GM06990 (cell line): ENCODE results near the gene LRP1.
"Not testable (repeated sequence)": the region's sequence is repeated elsewhere in the genome, so short reads cannot be mapped to it uniquely, and the experiment has no call there.

Experiments
- DNase-seq: peaks from one replicate; pipeline ENCODE4 v3.0.0-alpha.2; 2011; ENCODE audit not compliant: insufficient read length; ENCODE audit errors: extremely low read depth
- H3K27me3 ChIP-seq: replicated peaks from 2 replicates; pipeline ENCODE4 v1.6.0; 2011; ENCODE audit warnings: low read length; ENCODE audit not compliant: control insufficient read depth, insufficient read depth
- H3K36me3 ChIP-seq: 2 replicates; pipeline ENCODE4 v1.5.1; 2011; ENCODE audit warnings: low read length; ENCODE audit not compliant: control insufficient read depth, insufficient read depth
- H3K4me3 ChIP-seq: replicated peaks from 2 replicates; pipeline ENCODE4 v1.5.1; 2011; ENCODE audit warnings: low read depth, mild to moderate bottlenecking, control low read depth, low read length
- TF ChIP-seq, protein P1 (sequence below): IDR thresholded peaks from 2 replicates; pipeline ENCODE4 v1.5.1; 2011; ENCODE audit warnings: low read length, control low read depth, mild to moderate bottlenecking, inconsistent platforms; ENCODE audit not compliant: insufficient read depth, poor library complexity, severe bottlenecking

The LRP1 gene

DNA sequence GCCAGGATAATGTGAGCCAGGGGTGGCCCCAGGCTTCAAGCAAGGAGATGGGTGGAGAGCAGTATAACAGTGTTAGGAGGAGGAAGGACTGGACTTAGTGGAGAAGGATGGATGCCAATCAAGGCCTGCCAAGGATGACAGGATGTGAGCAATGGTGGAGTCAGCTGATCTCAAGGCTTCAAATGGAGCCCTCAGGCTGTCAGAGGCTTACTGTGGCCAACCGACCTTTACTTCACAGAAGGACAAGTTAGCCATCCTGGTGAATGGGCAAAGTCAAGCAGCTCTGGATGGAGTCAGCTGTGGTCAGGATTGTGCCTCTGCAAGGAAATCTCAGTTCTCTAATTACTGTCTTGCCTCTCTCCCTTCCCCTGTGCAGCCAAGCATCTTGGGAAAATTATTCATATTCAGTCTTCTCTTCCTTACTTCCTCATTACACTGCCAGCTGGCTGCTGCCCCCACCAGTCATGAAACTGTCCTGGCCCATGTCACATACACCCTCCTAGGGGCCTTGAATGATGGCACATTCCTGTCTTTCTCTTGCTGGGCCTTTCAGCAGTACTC lies 9.5 kb upstream of the LRP1 start:
- DNase-seq = no peak
- Histone ChIP-seq H3K27me3 (no peaks in the 10 kb centered on the region), H3K36me3 (no peaks in the 10 kb centered on the region), H3K4me3 (no peak overlapping the region)
- TF ChIP-seq, protein P1, sequence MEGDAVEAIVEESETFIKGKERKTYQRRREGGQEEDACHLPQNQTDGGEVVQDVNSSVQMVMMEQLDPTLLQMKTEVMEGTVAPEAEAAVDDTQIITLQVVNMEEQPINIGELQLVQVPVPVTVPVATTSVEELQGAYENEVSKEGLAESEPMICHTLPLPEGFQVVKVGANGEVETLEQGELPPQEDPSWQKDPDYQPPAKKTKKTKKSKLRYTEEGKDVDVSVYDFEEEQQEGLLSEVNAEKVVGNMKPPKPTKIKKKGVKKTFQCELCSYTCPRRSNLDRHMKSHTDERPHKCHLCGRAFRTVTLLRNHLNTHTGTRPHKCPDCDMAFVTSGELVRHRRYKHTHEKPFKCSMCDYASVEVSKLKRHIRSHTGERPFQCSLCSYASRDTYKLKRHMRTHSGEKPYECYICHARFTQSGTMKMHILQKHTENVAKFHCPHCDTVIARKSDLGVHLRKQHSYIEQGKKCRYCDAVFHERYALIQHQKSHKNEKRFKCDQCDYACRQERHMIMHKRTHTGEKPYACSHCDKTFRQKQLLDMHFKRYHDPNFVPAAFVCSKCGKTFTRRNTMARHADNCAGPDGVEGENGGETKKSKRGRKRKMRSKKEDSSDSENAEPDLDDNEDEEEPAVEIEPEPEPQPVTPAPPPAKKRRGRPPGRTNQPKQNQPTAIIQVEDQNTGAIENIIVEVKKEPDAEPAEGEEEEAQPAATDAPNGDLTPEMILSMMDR = no peak

DNA sequence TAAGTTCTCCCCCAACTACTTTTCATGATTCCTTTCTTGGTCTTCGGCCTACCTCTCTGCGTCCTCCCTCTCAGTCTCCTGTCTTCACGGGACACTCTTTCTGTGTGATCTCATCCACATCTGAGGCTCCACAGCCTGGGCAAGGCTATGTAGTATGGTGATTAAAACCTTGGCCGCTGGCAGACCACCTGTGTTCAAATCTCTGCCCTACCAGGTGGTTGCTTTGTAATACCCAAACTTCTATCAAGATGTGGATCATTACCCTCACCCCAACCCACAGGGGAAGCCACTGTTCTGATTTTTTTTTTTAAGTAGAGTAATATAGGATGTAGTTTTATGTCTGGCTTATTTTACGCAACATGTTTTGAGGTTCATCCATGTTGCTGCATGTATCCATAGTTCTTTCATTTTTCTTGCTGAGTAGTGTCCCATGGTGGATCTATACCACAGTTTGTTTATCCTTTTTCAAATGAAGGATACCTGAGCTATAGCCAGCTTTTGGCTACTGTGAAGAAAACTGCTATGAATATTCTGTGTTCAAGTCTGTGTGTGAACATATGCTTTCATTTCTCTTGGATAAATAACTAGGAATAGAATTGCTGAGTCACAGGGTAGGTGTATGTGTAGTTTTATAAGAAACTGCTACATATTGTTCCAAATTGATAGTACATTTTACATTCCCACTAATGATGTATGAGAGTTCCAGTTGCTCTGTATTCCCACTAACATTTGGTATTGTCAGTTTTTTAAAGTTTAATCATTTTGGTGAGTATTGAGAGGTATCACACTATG lies 8.8 kb upstream of the LRP1 start:
- no peaks in the 10 kb centered on the region for H3K27me3 ChIP-seq
- TF ChIP-seq, protein P1 = no peak
- DNase-seq = no peak
- no peaks in the 10 kb centered on the region for H3K36me3 ChIP-seq
- no peak overlapping the region for H3K4me3 ChIP-seq

DNA sequence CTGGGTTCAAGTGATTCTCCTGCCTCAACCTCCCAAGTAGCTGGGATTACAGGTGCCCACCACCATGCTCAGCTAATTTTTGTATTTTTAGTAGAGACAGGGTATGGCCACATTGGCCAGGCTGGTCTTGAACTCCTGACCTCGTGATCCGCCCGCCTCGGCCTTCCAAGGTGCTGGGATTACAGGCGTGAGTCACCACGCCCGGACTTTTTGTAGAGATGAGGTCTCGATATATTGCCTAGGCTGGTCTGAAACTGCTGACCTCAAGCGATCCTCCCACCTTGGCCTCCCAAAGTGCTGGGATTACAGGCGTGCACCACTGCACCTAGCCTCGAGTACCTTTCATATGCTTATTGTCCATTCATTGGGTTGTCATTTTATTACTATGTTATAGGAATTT lies 7.6 kb upstream of the LRP1 start:
- not testable (repeated sequence) for H3K4me3 ChIP-seq, DNase-seq, H3K27me3 ChIP-seq, H3K36me3 ChIP-seq

DNA sequence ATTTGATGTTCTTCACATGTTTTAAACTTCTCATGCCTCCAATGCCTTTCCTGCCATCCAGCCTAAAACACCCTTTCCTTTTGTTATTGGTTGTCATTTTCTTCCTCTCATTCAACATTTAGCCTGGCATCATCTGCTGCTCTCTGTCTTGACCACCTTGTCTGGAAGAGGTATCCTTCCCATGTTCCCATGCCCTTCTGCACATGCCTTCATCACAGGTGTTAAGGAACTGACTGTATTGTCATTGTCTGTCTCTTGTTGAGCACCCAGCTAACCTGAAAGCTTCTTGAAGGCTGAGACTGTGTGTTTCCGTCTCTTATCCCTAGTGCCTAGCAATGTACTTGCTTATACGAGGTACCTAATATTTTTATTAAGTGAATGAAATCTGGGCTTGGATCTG lies 4.5 kb upstream of the LRP1 start:
- no peaks in the 10 kb centered on the region for H3K36me3 ChIP-seq
- H3K27me3 ChIP-seq = peaks cover 4% of the 10 kb centered on the region
- H3K4me3 ChIP-seq = no peak overlapping the region
- no peak for DNase-seq
- TF ChIP-seq, protein P1 = no peak

DNA sequence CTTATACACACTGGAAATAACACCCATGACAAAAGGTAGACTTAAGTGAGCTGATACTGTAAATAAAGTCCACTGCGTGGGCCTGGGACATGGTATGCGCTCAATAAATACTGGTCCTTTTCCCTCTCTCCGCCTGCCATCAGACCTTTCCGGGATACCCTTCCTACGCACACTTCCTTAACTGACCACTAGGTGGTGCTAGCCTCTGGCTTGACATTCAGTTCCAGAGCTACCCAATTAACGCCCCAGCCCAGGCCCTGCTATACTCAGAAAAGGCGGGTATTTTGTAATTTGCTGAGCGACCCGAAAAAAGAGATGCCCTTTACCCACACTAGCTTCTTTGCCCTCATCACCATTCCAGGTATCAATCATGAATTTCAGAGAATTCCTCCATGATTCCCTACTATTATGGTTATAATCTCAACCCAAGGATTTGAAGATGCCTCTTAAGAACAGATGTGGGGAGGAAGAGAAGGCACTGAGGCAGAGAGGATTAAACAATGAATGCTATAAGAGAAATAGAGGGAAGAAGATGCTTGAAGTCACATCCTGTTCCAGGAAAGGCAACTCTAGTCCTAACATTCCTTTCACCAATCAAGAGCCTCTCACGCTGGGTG lies 3.9 kb upstream of the LRP1 start:
- H3K27me3 ChIP-seq = peaks cover 4% of the 10 kb centered on the region
- no peak overlapping the region for H3K4me3 ChIP-seq
- no peaks in the 10 kb centered on the region for H3K36me3 ChIP-seq
- no peak for DNase-seq
- TF ChIP-seq, protein P1 = peak; percentile 94

DNA sequence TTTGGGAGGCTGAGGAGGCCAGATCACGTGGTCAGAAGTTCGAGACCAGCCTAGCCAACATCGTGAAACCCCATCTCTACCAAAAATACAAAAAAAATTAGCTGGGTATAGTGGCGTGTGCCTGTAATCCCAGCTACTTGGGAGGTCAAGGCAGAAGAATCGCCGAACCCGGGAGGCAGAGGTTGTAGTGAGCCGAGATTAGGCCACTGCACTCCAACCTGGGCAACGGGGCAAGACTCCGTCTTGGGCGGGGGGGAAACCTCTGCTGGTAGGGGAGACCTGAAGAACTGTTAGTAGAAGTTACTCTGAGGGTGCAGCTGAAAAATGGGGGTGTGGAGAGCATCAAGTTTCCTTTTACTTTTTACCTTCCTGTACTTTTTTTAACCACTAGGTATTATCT lies 2.2 kb upstream of the LRP1 start:
- TF ChIP-seq, protein P1 = no peak
- H3K4me3 ChIP-seq = no peak overlapping the region
- no peaks in the 10 kb centered on the region for H3K36me3 ChIP-seq
- no peak for DNase-seq
- peaks cover 4% of the 10 kb centered on the region for H3K27me3 ChIP-seq
